GM18909 (cell line): ENCODE measurements around the gene LRP1B.
"Not testable (repeated sequence)": the region's sequence is repeated elsewhere in the genome, so short reads cannot be mapped to it uniquely, and the experiment has no call there.

Experiments
- ATAC-seq: cut with Tn5 transposase; IDR thresholded peaks from one replicate; pipeline ENCODE4 v1.9.1; 2021; ENCODE audit warnings: mild to moderate bottlenecking; ENCODE audit not compliant: unreplicated experiment, poor library complexity

Gene LRP1B

DNA sequence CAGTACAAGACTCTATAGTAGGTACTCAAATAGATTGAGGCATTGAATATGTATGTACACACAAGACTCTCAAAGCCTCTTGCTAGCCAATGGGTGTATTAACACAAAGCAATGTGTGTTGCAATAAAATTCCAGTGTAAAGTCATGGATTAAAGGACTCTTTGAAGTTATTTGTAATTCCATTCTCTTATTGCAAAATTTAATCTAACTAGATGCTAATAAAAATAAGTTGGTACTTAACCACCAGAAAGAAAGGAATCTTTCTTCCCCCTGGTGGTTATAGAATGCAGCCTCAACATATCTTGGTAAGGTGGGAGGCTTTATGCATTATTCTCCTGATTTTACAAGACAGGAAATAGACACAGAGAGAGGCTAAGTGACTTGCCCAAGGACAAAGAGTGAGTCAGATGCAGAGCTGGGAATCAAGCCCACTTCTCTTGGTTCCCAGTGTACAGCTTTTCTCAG is 18.0 kb downstream of the LRP1B start:
- ATAC-seq = no peak

DNA sequence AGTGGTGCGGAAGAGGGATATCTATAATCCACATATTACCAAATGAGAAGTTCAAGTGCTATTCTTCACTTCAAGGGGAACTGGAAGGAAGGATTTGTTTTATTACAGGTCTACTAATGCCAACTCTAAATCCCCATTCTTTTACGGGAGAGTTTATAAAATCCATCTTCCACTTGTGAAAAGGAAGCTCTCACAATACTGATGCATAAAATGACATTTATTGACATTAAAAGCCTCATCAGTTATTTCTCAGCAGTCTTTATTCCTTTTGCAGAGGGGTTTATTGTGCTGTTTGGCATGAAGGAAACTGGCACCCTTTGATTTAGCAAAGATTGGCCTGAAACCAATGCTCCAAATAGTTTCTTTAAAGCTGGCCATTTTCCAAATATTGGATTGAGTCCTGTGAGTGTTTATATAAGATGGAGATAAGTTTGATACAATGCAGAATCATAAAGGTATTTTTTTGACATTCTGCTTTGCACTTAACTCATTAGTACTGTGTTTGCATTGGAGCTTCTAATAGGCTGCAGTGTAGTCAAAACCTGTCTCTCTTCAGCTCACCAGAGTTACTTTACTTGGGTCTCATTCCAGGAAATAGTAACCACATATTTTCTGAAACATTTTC is 26.6 kb downstream of the LRP1B start:
- no peak for ATAC-seq

DNA sequence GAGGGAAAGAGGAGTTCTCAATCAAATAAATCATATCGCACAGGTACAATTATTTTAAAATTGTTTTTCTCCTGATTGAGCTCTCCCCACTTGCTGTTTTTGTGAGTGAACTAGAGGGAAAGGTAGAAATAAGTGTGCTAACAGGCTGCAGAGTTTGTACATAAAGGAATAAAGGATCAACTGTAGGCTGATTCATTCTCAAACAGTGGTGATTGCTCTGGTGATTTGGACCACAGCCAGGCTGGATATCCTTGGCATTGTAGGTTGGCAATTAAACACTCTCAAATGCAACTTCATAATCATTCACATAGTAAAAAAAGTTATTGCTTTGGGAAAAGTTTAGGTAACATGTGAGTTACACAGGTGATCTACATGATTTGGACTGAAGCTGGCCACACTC is 29.8 kb downstream of the LRP1B start:
- no peak for ATAC-seq

DNA sequence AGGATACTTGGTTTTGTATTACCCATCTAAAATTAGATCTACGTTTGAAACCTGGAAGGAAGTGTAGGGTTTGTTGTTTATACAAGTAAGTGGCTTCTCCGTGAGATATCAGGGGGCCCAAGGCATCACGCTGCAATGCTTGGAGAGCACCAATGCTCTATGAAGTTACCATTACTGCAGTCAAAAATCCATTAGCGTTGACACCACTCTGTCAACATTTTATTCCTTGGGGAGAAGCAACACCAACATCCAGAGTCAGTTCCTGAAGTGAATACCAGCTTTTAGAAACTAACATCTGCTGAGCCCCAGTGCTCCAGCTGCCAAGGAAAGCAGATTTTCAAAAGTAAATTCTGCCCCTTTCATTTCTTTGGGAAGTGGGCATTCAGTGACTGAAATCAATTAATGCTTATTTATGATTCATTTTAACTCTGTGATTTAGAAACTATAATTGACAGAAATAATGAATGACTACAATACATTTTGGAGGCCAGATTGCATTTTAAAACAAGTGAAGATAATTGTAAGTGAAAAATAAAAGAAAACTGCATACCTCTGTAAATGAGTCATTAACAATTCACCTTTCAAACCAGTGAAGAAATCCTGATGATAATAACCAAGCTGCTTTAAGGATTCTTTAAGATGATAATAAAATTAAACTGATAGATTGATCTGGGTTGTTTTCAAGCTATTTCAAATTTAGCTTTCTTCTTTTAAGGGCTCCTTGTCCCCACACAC is 30.5 kb downstream of the LRP1B start:
- ATAC-seq = no peak

DNA sequence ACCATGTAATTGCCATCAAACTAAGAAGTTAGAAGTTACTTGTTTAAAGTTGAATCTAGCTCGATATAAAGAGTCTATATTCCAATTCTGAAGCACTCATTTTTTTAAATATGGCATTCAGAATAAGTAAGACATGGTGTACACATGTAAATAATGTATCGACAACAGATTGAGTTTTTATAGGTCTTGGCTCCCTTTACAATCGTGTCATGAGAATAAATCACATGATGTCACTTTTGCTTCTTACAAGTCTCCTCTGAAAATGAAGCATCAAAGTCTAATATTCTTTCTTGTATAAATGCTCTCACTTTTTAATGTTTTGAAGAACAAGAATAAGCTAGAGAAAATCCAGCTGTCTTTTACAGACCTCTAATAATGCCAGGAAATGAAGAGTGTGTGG is 33.1 kb downstream of the LRP1B start:
- ATAC-seq = no peak

DNA sequence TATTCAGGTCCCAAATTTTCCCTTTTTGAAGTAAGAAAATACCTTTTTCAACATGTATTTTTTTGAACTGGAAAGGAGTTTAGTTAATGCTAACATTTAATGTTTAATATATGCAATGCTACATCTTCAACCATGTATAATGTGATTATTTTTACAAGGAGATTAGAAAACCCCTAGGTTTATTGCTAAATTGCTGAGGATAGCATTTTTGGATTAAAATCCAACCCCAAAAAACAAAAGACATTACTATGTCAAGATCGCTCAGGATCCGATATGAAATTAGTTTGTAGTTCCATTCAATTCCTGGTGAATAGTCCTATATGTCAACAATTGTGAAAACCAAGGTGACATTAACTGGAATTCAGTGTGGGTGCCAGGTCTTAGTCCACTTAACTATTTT is 35.2 kb downstream of the LRP1B start:
- ATAC-seq = no peak

DNA sequence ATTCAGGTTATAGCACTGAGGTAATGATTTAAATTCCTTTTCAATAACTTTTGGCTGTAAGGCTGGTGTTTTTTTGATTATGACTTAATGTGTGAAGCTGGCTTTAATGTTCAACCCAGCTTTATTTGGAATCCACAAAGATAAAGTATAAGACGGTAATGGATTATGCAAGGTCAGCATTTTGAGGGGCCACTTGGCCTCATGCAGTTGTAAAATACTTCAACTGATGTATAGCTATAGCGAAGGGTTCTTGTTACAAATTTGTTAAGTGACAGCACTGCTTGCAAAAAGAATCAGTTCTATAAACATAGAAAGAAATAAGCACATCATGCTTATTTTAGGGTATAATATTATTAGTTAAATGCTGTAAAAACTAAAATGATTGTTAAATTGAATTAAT is 36.6 kb downstream of the LRP1B start:
- no peak for ATAC-seq

DNA sequence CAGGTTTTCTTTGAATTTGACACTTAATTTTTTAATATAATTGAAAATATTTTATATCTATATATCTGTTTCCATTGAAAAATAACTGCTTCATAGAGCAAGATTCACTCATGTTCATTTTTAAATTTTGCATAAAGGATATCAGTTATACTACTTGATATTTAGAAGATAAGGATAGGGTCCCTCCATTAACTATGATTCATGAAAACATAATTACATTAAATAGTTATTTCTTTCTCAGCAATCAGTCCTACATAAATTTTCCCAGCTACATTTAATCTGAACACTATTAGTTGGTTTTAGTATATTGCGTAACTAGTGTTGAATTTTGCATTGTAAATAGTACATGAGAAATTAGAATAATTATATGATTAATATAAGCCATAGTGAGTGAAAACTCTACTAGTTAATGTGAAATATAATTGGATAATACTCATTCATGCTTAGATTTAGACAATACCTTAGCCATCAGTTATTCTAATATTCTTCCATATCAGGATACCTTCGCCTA is 42.7 kb downstream of the LRP1B start:
- no peak for ATAC-seq

DNA sequence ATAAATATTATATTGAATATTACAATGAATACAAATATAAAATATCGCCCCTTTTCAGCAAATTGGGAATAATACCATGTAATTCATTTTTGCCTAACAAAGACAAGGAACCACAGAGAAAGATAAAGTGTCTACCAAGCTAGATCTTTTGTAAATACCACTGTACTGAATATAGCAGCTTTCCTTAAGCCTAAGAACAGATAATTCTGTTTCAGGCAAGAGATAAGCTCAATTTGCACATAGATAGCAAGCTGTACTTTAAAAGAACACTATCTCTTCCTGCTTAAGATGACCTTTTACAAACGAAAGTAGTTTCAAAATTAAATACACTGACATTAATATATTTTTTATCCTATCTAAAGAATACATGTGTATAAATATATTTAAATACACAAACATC is 43.2 kb downstream of the LRP1B start:
- ATAC-seq = not testable (repeated sequence)

DNA sequence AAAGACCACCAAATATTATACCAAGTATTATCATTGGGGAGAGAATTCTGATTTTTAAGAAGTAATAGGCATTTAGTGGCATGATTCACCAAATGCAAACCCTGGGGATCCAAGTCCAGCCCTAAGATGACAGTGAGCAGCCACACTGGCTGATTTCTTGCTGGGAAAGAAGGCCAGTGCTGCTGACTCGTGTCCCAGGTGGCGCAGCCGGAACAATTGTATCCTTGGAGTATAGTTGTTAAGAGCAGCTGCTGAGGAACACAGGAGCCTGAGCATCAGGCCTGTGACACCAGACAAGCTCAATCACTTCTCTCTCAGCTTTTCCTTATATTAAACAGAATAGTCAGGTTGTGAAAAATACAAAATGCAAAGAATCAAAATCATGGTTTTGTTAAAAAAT is 48.4 kb downstream of the LRP1B start:
- no peak for ATAC-seq

DNA sequence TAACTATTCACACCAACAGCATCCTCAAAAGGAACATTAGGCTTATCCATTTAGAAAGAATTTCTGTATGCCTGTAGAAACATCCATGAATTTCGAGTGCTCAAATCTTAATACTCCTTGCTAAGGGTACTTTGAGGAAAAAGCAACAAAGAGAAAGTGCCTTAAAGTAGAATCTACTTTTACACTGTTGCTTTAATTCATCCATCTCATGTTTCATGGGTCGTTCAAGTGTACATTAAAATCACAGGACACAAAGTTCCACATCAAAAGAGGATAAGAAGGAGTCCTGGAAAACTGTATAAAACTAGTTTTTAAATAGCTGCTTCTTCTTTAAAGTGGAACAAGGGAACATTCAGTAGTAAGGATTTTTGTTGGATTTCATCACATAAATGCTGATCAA is 54.5 kb downstream of the LRP1B start:
- no peak for ATAC-seq

DNA sequence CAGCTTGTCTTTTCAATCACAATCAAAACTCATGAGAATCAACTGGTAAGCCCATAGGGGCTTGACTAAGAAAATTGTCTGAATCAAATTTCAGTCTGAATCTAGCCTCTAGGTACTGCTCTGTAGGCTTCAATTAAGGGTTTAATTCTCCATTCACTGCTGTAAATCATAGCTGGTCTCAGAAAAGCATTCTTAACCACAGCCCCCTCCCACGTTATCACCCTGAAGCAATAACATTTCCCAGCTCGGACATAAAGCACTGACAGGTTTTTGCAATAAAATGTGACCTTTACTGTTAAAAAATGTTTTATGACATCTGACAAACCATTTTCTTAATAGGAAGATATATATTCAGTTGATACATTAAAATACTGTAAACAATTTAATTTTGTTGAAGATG is 55.0 kb downstream of the LRP1B start:
- ATAC-seq = no peak

DNA sequence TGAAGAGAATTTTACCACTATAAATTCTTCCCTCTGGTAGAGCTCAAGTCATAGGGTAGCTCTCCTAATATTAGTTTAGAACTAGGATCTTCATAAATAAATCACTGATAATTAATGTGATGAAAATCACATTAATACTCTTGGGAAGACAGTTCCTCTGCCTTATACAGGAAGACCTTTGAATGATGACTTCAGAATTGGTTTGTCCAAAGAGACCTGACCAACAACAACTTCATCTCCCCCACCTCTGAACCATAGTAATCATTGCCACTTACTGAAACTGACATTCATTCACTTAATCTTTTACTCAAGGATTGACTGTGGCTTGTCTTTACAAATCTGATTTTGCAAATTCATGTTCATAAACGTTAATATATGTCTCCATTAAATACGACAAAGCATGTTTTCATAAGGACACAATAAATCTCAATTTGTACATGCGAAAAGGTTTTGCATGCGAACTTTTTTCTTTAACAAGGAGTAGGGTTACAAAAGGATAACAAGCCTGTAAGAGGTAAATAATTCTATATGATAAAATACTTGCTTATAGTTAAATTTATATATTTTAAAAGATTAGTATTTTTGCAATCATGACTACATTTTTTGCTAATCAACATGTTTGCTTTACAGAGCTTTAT is 61.4 kb downstream of the LRP1B start:
- no peak for ATAC-seq

DNA sequence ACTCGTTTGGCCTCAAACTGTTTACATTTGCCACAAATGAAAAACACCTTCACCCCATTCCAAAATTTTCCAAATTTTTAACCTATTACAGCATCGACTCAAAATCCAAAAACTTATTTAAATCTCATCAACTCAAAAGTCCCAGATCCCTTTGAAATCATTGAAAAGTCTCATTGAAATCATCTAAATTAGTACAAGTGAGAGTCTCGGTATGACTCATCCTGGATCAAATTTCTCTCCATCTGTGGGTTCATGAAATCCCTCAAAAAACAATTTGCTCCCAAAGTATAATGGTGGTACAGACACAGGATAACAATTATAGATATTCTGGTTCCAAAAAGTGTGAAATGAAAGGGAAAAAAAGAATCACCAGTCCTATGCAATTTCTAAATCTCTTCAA is 65.1 kb downstream of the LRP1B start:
- ATAC-seq = no peak

DNA sequence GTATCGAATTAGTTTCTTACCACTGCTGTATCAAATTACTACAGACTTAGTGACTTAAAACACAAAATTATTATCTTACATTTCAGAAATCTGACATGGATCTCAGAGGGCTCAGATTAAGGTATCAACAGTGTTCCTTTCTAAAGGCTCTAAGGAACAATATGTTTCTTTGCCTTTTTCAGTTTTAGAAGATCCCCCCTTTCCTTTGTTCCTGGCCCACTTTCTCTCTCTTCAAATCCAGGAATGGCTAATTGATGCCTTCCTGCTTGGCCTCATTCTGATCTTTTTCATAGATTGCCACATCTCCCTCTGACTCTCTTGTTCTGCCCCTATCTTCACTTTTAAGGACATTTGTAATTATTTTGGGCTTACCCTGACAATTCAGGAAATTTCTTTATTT is 65.7 kb downstream of the LRP1B start:
- ATAC-seq = no peak

DNA sequence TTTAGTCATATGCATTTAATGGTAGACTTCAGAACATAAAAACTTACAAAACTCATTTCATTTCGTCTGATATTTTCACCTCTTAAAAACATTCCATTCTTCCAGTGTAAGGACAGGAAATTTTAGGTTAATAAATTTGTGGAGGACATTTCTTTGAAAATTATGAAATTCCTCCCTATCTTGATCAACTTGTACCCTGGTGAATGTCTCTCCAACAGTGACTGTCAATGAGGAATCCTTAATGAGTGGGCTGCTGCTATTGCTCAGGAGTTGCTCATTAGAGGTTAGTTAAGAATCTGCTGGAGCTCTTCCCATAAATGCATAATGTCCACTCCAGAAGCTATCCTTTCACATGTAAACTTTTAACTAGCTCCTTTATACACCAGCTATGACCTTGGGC is 69.1 kb downstream of the LRP1B start:
- ATAC-seq = no peak

DNA sequence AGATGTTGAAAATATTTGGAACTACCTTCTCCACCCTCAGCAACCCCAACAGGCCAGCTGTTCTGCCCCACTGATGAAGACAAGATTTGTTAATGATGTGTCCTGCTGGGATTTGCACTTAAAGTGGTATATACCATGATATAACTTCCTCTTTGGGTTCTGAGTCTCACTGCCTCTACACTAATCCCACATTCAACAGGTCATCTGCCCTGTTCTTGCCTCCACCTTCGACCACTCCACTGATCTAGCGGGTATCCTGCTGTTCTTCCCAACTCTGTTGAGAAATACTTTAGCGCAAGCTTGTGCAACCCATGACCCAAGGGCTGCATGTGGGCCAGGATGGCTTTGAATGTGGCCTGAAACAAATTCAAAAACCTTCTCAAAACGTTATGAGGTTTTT is 72.7 kb downstream of the LRP1B start:
- no peak for ATAC-seq

DNA sequence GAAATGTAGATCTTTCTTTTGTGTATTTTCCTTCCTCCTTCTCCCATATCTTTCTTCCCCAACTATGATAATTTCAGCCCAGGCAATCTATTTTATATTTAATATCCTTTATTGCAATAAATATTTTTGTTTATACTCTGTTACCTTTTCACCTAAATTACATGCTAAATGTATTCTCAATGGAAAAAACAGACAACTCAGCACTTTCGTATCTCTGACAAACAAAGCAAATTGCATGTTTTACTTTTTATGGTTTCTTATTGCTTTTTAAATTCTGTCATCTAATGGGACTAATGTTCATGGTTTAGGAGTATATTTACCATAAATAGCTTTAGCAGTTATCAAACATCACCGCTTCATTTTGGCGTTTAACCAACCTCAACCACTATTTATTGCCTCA is 74.0 kb downstream of the LRP1B start:
- ATAC-seq = no peak

DNA sequence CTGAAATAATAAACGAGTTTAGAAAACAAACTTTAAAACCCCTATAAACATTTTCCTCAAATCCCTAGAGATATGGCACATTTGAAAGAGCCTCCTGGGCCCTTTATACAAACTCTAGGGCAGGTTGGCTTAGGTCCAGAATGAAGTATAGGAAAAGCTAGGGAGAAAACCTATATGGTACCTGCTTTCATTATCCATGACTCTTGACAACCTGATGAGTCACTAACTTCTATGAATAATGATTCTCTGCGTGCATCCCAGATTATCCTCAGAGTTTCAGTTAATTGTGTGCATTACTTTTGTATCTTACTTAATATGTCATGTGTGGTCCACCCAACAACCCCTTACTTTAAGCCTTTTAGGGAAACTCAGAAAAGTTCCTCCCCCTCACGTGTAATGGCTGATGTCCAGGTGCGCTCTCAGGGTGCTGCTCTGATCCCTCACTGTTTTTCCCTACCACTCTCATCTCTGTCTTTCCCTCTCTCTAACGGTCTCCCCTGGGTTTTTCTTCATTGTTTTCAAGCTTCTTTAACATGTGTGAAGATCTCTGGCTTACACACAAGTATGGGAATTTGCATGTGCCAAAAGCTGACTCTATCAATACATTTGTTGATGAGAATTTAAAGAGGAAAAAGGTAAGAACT is 78.5 kb downstream of the LRP1B start:
- no peak for ATAC-seq

DNA sequence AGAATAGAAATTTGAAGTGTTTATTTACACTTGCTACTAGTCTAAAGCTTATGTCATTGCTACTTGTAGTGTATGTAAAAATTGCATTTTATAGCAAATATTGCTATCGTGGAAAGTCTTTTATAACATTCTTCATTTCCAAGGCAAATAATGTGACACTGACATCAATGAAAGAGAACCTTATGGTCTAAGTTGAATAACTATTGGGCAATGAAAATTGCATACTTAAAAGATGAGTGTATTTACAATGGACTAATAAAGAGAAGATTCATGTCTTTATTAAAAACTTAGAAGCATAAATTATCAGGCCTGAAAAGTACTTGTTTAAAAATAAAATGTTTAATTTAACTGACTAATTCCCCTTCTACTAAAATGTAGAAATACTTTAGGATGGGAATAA is 82.2 kb downstream of the LRP1B start:
- ATAC-seq = no peak

DNA sequence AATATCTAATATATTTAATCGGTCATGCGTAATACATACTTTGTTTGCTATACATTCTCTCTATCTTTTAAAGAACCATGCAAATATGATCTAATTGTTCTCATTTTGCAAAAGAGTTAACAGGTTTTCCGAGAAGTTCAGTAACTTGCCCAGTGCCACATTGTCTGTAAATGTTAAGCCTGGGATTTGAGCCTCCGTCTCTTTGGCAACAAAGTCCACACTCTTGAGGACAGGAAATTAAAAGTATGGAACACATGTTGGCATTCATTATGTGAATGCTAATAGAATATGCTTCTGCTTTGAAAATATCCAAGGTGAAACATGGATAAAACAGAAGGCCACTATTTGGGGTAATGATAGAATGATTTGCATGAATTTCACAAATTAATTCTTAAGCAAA is 85.2 kb downstream of the LRP1B start:
- no peak for ATAC-seq
